Measurements from ENCODE around the gene QRICH1.

QRICH1 gene

GRCh38 chr3:49121132-49121736 is 27.4 kb upstream of the QRICH1 start:
- H3K27ac Mint-ChIP-seq = peak overlapping the region; percentile 70 to 97 (median 72)
- H3K27me3 Mint-ChIP-seq (ENCODE audit: low read depth) = no peaks in the 10 kb centered on the region
- no peaks in the 10 kb centered on the region for H3K9me3 Mint-ChIP-seq
- H3K4me1 Mint-ChIP-seq = no peaks in the 10 kb centered on the region
- peaks cover 37% of the 10 kb centered on the region for H3K36me3 Mint-ChIP-seq (ENCODE audit: low read depth)
- TF ChIP-seq CTCF (IDR thresholded peaks at IDR 0.05; ENCODE audit: unreplicated experiment in 3 of 3) = no peak
- H3K4me3 Mint-ChIP-seq = peak overlapping the region; percentile 88 to 95 (median 93)

- Mint-ChIP-seq H3K9me3 (no peaks in the 10 kb centered on the region), H3K27ac (peak within 1 kb of the TSS; percentile 88 to 97 (median 92)), H3K4me1 (no peaks in the 10 kb centered on the region), H3K27me3 (ENCODE audit: low read depth) (no peaks in the 10 kb centered on the region), H3K36me3 (ENCODE audit: low read depth) (peaks cover 41% of the 10 kb centered on the region), H3K4me3 (peak within 1 kb of the TSS; percentile 88 to 95 (median 93))
- TF ChIP-seq CTCF (IDR thresholded peaks at IDR 0.05; ENCODE audit: unreplicated experiment in 3 of 3) = no peak
Measured at GRCh38 chr3:49120438-49121131, 26.7 kb upstream of the QRICH1 start, which contains the start of gene USP19. Gene USP19, minus strand, starts transcription at chr3:49120823. Its CDS starts 1,678 bp downstream, at chr3:49119145.

GRCh38 chr3:49120096-49120437 is 26.2 kb upstream of the QRICH1 start:
- TF ChIP-seq CTCF (IDR thresholded peaks at IDR 0.05; ENCODE audit: unreplicated experiment in 3 of 3) = no peak
- no peaks in the 10 kb centered on the region for H3K27me3 Mint-ChIP-seq (ENCODE audit: low read depth)
- peak overlapping the region; percentile 88 to 95 (median 93) for H3K4me3 Mint-ChIP-seq

GRCh38 chr3:49119439-49119838 is 25.6 kb upstream of the QRICH1 start:
- no peaks in the 10 kb centered on the region for H3K27me3 Mint-ChIP-seq (ENCODE audit: low read depth)
- no peaks in the 10 kb centered on the region for H3K4me1 Mint-ChIP-seq
- H3K4me3 Mint-ChIP-seq = peak overlapping the region; percentile 88 to 95 (median 93)
- peaks cover 41% of the 10 kb centered on the region for H3K36me3 Mint-ChIP-seq (ENCODE audit: low read depth)
- peak overlapping the region in 2 of 3 experiments; percentile 88 to 97 for H3K27ac Mint-ChIP-seq
- H3K9me3 Mint-ChIP-seq = no peaks in the 10 kb centered on the region
- TF ChIP-seq CTCF (IDR thresholded peaks at IDR 0.05; ENCODE audit: unreplicated experiment in 3 of 3) = no peak

More at GRCh38 chr3:49120096-49120437, 26.2 kb upstream of the QRICH1 start:
- Mint-ChIP-seq H3K27ac (peak overlapping the region; percentile 88 to 97 (median 92)), H3K9me3 (no peaks in the 10 kb centered on the region), H3K4me1 (no peaks in the 10 kb centered on the region), H3K36me3 (ENCODE audit: low read depth) (peaks cover 41% of the 10 kb centered on the region)

- Mint-ChIP-seq H3K4me1 (no peaks in the 10 kb centered on the region), H3K27me3 (ENCODE audit: low read depth) (no peaks in the 10 kb centered on the region), H3K27ac (peak overlapping the region in 1 of 3 experiments; percentile 53), H3K36me3 (ENCODE audit: low read depth) (peaks cover 42% of the 10 kb centered on the region), H3K4me3 (peak overlapping the region; percentile 88 to 95 (median 93)), H3K9me3 (no peaks in the 10 kb centered on the region)
- no peak for TF ChIP-seq CTCF (IDR thresholded peaks at IDR 0.05; ENCODE audit: unreplicated experiment in 3 of 3)
Measured at GRCh38 chr3:49119036-49119435, 25.2 kb upstream of the QRICH1 start.

Measured in nephron (organoid).